Neural crest cell (in vitro differentiated cells): ENCODE data around the gene GABRB3. TPM values are rescaled to one million over a fixed set of nuclear protein-coding genes. Genes with fewer than 3 reads are reported as not detected.

Experiments
- DNase-seq: peaks from one replicate; pipeline ENCODE4 v3.0.0; 2021; ENCODE audit warnings: low read depth, mixed read lengths, low spot score
- H3K27ac Mint-ChIP-seq: one replicate; pipeline ENCODE4 v1.8.0; 2021; ENCODE audit warnings: mild to moderate bottlenecking, mixed read lengths; ENCODE audit not compliant: unreplicated experiment
- H3K27me3 Mint-ChIP-seq: 2 replicates; pipeline ENCODE4 v1.8.0; 2021; ENCODE audit warnings: low read depth, mild to moderate bottlenecking, mixed read lengths
- H3K36me3 Mint-ChIP-seq: 2 replicates; pipeline ENCODE4 v1.8.0; 2021; ENCODE audit warnings: low read depth, mild to moderate bottlenecking, mixed read lengths
- H3K4me1 Mint-ChIP-seq: 2 replicates; pipeline ENCODE4 v1.8.0; 2021; ENCODE audit warnings: mixed read lengths
- H3K4me3 Mint-ChIP-seq: one replicate; pipeline ENCODE4 v1.8.0; 2021; ENCODE audit warnings: mild to moderate bottlenecking, mixed read lengths
- H3K9me3 Mint-ChIP-seq: 2 replicates; pipeline ENCODE4 v1.8.0; 2021; ENCODE audit warnings: mixed read lengths
- CTCF ChIP-seq: fragments of 200-600 bp; sonication (generic); conservative IDR thresholded peaks from 2 replicates; pipeline ENCODE4 v1.5.0; 2021; ENCODE audit warnings: antibody characterized with exemption, mild to moderate bottlenecking
- total RNA-seq: library from RNA; stranded (reverse); gene quantifications from 2 replicates; pipeline ENCODE4 v1.2.1, GENCODE V29; 2021

GABRB3 gene
- total RNA-seq, 1 donor from 2014 or later, result 23.7 TPM

GRCh38 chr15:26736502-26737248 lies 36.2 kb downstream of the GABRB3 start:
- no peak overlapping the region for H3K27ac Mint-ChIP-seq
- no peaks in the 10 kb centered on the region for H3K4me1 Mint-ChIP-seq
- H3K27me3 Mint-ChIP-seq, result no peaks in the 10 kb centered on the region
- DNase-seq, result no peak
- H3K9me3 Mint-ChIP-seq, result peaks cover 13% of the 10 kb centered on the region
- H3K4me3 Mint-ChIP-seq, result no peak overlapping the region
- H3K36me3 Mint-ChIP-seq, result peaks cover 14% of the 10 kb centered on the region
- no peak for TF ChIP-seq CTCF

- no peaks in the 10 kb centered on the region for H3K27me3 Mint-ChIP-seq
- DNase-seq, result no peak
- no peak overlapping the region for H3K4me3 Mint-ChIP-seq
- H3K9me3 Mint-ChIP-seq, result peaks cover 13% of the 10 kb centered on the region
- no peak for TF ChIP-seq CTCF
- H3K27ac Mint-ChIP-seq, result no peak overlapping the region
- H3K36me3 Mint-ChIP-seq, result peaks cover 21% of the 10 kb centered on the region
- no peaks in the 10 kb centered on the region for H3K4me1 Mint-ChIP-seq
Observed at GRCh38 chr15:26731965-26732364, 40.9 kb downstream of the GABRB3 start.

GRCh38 chr15:26729581-26729980 lies 43.3 kb downstream of the GABRB3 start:
- H3K4me3 Mint-ChIP-seq, result no peak overlapping the region
- peaks cover 13% of the 10 kb centered on the region for H3K9me3 Mint-ChIP-seq
- no peaks in the 10 kb centered on the region for H3K27me3 Mint-ChIP-seq
- peaks cover 5% of the 10 kb centered on the region for H3K4me1 Mint-ChIP-seq
- TF ChIP-seq CTCF, result no peak
- peaks cover 19% of the 10 kb centered on the region for H3K36me3 Mint-ChIP-seq
- no peak overlapping the region for H3K27ac Mint-ChIP-seq
- DNase-seq, result no peak

- Mint-ChIP-seq H3K27me3 (no peaks in the 10 kb centered on the region), H3K4me3 (no peak overlapping the region), H3K27ac (no peak overlapping the region), H3K4me1 (peaks cover 5% of the 10 kb centered on the region), H3K36me3 (peaks cover 17% of the 10 kb centered on the region), H3K9me3 (peaks cover 13% of the 10 kb centered on the region)
- DNase-seq, result no peak
- TF ChIP-seq CTCF, result no peak
Observed at GRCh38 chr15:26729030-26729429, 43.8 kb downstream of the GABRB3 start.

- Mint-ChIP-seq H3K36me3 (no peaks in the 10 kb centered on the region), H3K27ac (no peak overlapping the region), H3K9me3 (peaks cover 3% of the 10 kb centered on the region), H3K4me1 (peaks cover 9% of the 10 kb centered on the region), H3K27me3 (no peaks in the 10 kb centered on the region), H3K4me3 (no peak overlapping the region)
- DNase-seq, result no peak
- no peak for TF ChIP-seq CTCF
Observed at GRCh38 chr15:26724381-26725150, 48.3 kb downstream of the GABRB3 start.
